OCI-LY3 (cell line): ENCODE data around the gene KRT80.

Experiments used
- H2AFZ ChIP-seq: fragments of 200-600, 300-600 bp; shearing (Covaris generic); 2 replicates; pipeline ENCODE4 v1.6.0; 2014; ENCODE audit warnings: antibody characterized with exemption, low read depth, low read length
- H3K27ac ChIP-seq: fragments of 200-600, 300-600 bp; sonication (generic); 2 replicates; pipeline ENCODE4 v1.5.1; 2014; ENCODE audit warnings: mild to moderate bottlenecking, low read length, moderate library complexity, mixed read lengths
- H3K27me3 ChIP-seq: fragments of 200-600, 300-600 bp; sonication (generic); 2 replicates; pipeline ENCODE4 v1.6.1; 2014; ENCODE audit warnings: low read depth, low read length, mixed read lengths
- H3K36me3 ChIP-seq: fragments of 200-600, 300-600 bp; sonication (generic); replicated peaks from 2 replicates; pipeline ENCODE3; 2014; ENCODE audit warnings: low read depth, low read length, mixed read lengths
- H3K4me1 ChIP-seq: fragments of 300-600, 200-600 bp; sonication (generic); 2 replicates; pipeline ENCODE4 v1.6.1; 2014; ENCODE audit warnings: low read length, mixed read lengths
- H3K4me2 ChIP-seq: fragments of 200-600, 300-600 bp; sonication (generic); 2 replicates; pipeline ENCODE4 v1.6.1; 2014; ENCODE audit warnings: low read length, mixed read lengths
- H3K4me3 ChIP-seq: fragments of 300-600, 200-600 bp; sonication (generic); 2 replicates; pipeline ENCODE4 v1.5.1; 2014; ENCODE audit warnings: antibody characterized with exemption, mild to moderate bottlenecking, low read length, moderate library complexity
- H3K79me2 ChIP-seq: fragments of 300-600, 200-600 bp; shearing (Covaris generic); 2 replicates; pipeline ENCODE4 v1.6.1; 2014; ENCODE audit warnings: mild to moderate bottlenecking, low read length, mixed read lengths
- H3K9ac ChIP-seq: fragments of 300-600, 200-600 bp; shearing (Covaris generic); 2 replicates; pipeline ENCODE4 v1.6.0; 2014; ENCODE audit warnings: mild to moderate bottlenecking, low read length, moderate library complexity
- H3K9me3 ChIP-seq: fragments of 200-600, 300-600 bp; shearing (Covaris generic); 2 replicates; pipeline ENCODE4 v1.6.1; 2014; ENCODE audit warnings: low read length, mixed read lengths; ENCODE audit not compliant: insufficient read depth
- H4K20me1 ChIP-seq: fragments of 200-600, 300-600 bp; sonication (generic); 2 replicates; pipeline ENCODE4 v1.6.1; 2016; ENCODE audit warnings: low read length, mixed read lengths; ENCODE audit not compliant: insufficient read depth
- EZH2phosphoT487 ChIP-seq: fragments of 200-600 bp; shearing (Covaris generic); IDR thresholded peaks from 2 replicates; pipeline ENCODE4 v1.6.1; 2018; ENCODE audit warnings: antibody characterized with exemption, mixed run types, low read depth
- TF ChIP-seq, protein P1 (sequence below): fragments of 200-600, 300-600 bp; sonication (generic); IDR thresholded peaks from 2 replicates; pipeline ENCODE4 v1.5.1; 2014; ENCODE audit warnings: antibody characterized with exemption, low read length, low read depth

KRT80 gene

DNA sequence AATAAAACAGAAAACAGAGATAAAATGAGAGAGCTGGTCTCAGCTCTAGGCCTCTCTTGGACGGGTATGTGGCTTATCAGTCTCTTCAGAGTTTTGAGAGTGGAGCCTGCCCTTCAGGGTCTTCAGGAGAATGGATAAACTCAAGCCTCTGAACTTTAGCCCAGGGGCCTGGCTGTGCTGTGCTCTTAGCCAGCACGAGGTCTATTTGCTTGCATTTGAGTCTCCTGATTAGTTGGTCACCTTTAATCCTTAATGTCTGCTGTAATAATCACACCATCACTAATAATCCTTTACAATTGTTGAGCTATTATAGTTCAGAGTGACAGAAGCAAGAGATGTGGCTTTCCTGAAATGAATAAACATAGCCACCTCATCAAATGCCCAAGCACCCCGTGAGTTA, 24.3 kb downstream of the KRT80 start:
- Histone ChIP-seq H3K4me1 (peaks cover 10% of the 10 kb centered on the region), H3K36me3 (no peaks in the 10 kb centered on the region), H4K20me1 (no peaks in the 10 kb centered on the region), H3K79me2 (no peaks in the 10 kb centered on the region), H3K9ac (no peak overlapping the region), H3K27me3 (no peaks in the 10 kb centered on the region; the same call in 1 of the 2 replicates), H3K27ac (no peak overlapping the region), H3K4me3 (no peak overlapping the region), H3K4me2 (no peak overlapping the region), H2AFZ (no peak overlapping the region), H3K9me3 (no peaks in the 10 kb centered on the region)
- TF ChIP-seq, protein P1, sequence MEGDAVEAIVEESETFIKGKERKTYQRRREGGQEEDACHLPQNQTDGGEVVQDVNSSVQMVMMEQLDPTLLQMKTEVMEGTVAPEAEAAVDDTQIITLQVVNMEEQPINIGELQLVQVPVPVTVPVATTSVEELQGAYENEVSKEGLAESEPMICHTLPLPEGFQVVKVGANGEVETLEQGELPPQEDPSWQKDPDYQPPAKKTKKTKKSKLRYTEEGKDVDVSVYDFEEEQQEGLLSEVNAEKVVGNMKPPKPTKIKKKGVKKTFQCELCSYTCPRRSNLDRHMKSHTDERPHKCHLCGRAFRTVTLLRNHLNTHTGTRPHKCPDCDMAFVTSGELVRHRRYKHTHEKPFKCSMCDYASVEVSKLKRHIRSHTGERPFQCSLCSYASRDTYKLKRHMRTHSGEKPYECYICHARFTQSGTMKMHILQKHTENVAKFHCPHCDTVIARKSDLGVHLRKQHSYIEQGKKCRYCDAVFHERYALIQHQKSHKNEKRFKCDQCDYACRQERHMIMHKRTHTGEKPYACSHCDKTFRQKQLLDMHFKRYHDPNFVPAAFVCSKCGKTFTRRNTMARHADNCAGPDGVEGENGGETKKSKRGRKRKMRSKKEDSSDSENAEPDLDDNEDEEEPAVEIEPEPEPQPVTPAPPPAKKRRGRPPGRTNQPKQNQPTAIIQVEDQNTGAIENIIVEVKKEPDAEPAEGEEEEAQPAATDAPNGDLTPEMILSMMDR, result no peak
- no peak for TF ChIP-seq EZH2phosphoT487

DNA sequence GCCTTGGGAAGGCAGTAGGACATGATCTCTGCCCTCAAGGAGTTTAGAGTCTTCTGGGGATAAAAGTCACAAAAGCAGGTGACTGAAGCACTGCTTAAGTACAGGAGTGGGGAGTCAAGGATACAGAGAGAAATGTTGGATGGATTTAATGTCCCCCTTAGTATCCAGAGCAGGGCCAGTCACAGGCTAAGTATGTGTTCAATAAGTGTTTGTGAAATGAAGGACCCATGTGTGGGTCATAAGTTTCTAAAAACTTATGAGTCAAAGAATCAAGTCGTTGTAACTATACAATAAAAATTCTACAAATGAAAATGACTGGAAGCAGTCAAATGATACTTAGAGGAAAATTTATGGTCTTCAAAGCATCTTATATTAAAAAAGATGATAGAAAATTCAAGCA, 25.1 kb downstream of the KRT80 start:
- no peak overlapping the region for H3K27ac ChIP-seq
- no peaks in the 10 kb centered on the region for H3K36me3 ChIP-seq
- H3K9ac ChIP-seq, result no peak overlapping the region
- H3K79me2 ChIP-seq, result no peaks in the 10 kb centered on the region
- H2AFZ ChIP-seq, result no peak overlapping the region
- H3K4me1 ChIP-seq, result peaks cover 10% of the 10 kb centered on the region
- H4K20me1 ChIP-seq, result no peaks in the 10 kb centered on the region
- H3K27me3 ChIP-seq, result no peaks in the 10 kb centered on the region; the same call in 1 of the 2 replicates
- no peak overlapping the region for H3K4me2 ChIP-seq
- H3K4me3 ChIP-seq, result no peak overlapping the region
- no peak for TF ChIP-seq EZH2phosphoT487
- TF ChIP-seq, protein P1, result no peak
- no peaks in the 10 kb centered on the region for H3K9me3 ChIP-seq

DNA sequence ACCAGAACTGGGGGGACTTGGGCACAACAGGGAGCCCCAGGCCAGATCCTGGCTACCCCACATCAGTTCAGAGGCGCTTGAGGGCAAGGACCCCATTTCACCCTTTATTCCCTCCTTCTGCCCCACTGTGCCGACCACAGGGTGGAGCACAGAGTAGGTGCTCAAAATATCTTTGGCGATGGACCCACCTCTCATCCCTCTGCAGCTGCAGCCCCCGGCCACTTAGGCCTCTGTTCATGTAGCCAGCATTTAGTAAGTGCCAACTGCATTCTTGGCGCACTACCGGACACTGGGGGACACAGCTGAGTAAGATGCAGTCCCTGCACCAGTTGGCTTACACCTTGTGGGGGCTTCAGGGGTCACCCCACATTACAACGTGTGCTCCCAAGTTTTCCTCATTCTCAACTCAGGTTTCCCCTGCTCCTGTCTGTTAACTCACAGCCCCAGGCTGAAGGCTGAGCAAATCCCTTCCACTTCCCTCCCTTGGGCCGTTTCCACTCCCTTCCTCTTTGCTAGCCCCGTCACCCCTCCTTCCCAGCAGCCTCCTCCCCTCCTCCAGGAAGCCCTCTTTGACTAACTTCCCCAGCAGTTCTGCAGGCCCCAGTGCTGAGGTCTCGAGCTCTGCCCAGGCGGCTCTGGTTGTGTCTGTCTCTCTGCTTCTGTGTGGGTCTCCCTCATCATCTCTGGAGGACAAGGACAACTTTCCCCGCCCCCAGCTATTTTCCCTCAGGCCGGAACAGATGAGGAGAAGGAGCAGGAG, 26.5 kb downstream of the KRT80 start:
- Histone ChIP-seq H3K4me3 (no peak overlapping the region), H3K4me2 (no peak overlapping the region), H3K9ac (no peak overlapping the region)

DNA sequence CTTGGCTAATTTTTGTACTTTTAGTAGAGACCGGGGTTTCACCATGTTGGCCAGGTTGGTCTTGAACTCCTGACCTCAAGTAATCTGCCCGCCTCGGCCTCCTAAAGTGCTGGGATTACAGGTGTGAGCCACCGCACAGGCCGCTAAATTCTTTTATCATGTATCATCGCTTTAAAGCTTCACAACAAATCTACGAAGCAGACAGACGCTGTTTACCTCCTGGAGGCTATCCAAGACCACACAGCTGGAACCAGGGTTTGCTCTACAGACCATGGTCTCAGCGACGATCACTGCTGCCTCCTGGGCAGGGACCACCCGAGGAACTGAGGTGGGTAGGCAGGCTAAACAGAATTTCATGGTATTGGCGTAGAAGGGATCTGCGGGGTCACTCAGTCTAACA, 27.2 kb downstream of the KRT80 start:
- no peak for TF ChIP-seq EZH2phosphoT487
- TF ChIP-seq, protein P1, result no peak
- H3K9ac ChIP-seq, result no peak overlapping the region

More for the DNA sequence above, 26.5 kb downstream of the KRT80 start:
- Histone ChIP-seq H3K4me1 (peaks cover 10% of the 10 kb centered on the region), H3K27me3 (peaks cover 7% of the 10 kb centered on the region; the same call in 1 of the 2 replicates), H3K27ac (no peak overlapping the region), H3K9me3 (no peaks in the 10 kb centered on the region), H2AFZ (no peak overlapping the region), H3K36me3 (no peaks in the 10 kb centered on the region), H3K79me2 (no peaks in the 10 kb centered on the region), H4K20me1 (no peaks in the 10 kb centered on the region)
- no peak for TF ChIP-seq EZH2phosphoT487
- TF ChIP-seq, protein P1, result no peak

More for the DNA sequence above, 27.2 kb downstream of the KRT80 start:
- peaks cover 10% of the 10 kb centered on the region for H3K4me1 ChIP-seq
- H2AFZ ChIP-seq, result no peak overlapping the region
- peaks cover 7% of the 10 kb centered on the region; the same call in 1 of the 2 replicates for H3K27me3 ChIP-seq
- no peaks in the 10 kb centered on the region for H4K20me1 ChIP-seq
- H3K4me2 ChIP-seq, result no peak overlapping the region
- H3K36me3 ChIP-seq, result no peaks in the 10 kb centered on the region
- H3K27ac ChIP-seq, result no peak overlapping the region
- H3K9me3 ChIP-seq, result no peaks in the 10 kb centered on the region
- H3K79me2 ChIP-seq, result no peaks in the 10 kb centered on the region
- H3K4me3 ChIP-seq, result no peak overlapping the region
